Measurements from ENCODE around the gene APEH. TPM values are rescaled to one million over a fixed set of nuclear protein-coding genes. Genes with fewer than 3 reads are reported as not detected.
A peak's percentile ranks its signal among the peaks of the same experiment; 100 is the strongest.

Gene APEH
- polyA plus RNA-seq, 3 donors: 66.1 to 105 (median 92.6) TPM

GRCh38 chr3:49714728-49715550 is 40.8 kb downstream of the APEH start:
- H3K4me3 ChIP-seq (replicated peaks in 1 of 3; ENCODE audit: low read depth in 2 of 3, low read length in 3 of 3): no peak overlapping the region
- intact Hi-C loops (cut with micrococcal nuclease): loop anchor here in 1 of 2 donors (10.0 kb wide), 1 partner anchor 230 kb away; the partner anchor contains the start of gene RBM6
- no peak overlapping the region for H3K4me2 ChIP-seq (replicated peaks; ENCODE audit: extremely low read depth, low read length, poor library complexity, severe bottlenecking)
- peaks cover 28% of the 10 kb centered on the region for H3K4me1 Mint-ChIP-seq
- peak overlapping the region in 2 of 7 donors; percentile 14 to 46 for H3K27ac Mint-ChIP-seq
- no peak overlapping the region for H2AFZ ChIP-seq (ENCODE audit: insufficient read depth, low read depth, low read length, poor library complexity, severe bottlenecking)
- peaks cover 12% of the 10 kb centered on the region for H4K20me1 ChIP-seq (ENCODE audit: insufficient read depth, low read length)
- peak in 1 of 3 donors; percentile 3 for DNase-seq
- peaks cover 0 to 7% of the 10 kb centered on the region in 2 donors for H3K27me3 ChIP-seq (ENCODE audit: control insufficient read depth in 2 of 2, insufficient read depth in 2 of 2, low read length in 2 of 2)
- no peak overlapping the region for H3K9ac ChIP-seq (ENCODE audit: insufficient read depth, low read length, poor library complexity, severe bottlenecking)
- no peaks in the 10 kb centered on the region for H3K79me2 ChIP-seq (ENCODE audit: insufficient read depth, low read length)
- no peak overlapping the region for H3K27ac ChIP-seq (ENCODE audit: low read depth in 1 of 2, low read length in 2 of 2)
- H3K4me3 Mint-ChIP-seq: peak overlapping the region in 1 of 2 donors; percentile 16
- WGBS (ENCODE audit: insufficient coverage): 95% methylated on average over 13 of the region's 13 CpGs
- H3K4me1 ChIP-seq (ENCODE audit: control insufficient read depth in 1 of 2, insufficient read depth in 2 of 2, low read length in 2 of 2): peaks cover 18 to 26% of the 10 kb centered on the region in 2 donors
- H3K36me3 Mint-ChIP-seq: peaks cover 22 to 28% of the 10 kb centered on the region in 2 donors
- TF ChIP-seq CTCF (IDR thresholded peaks at IDR 0.05): no peak
- peaks cover 0 to 13% of the 10 kb centered on the region in 2 donors for H3K36me3 ChIP-seq (replicated peaks in 1 of 2; ENCODE audit: control insufficient read depth in 1 of 2, insufficient read depth in 2 of 2, low read length in 2 of 2)
- peaks cover 7 to 11% (median 9%) of the 10 kb centered on the region in 3 donors for H3K27me3 Mint-ChIP-seq (ENCODE audit: low read depth in 3 of 3)
- no peaks in the 10 kb centered on the region for H3K9me3 ChIP-seq (replicated peaks in 1 of 2; ENCODE audit: control insufficient read depth in 1 of 2, insufficient read depth in 1 of 2, low read length in 2 of 2)
- H3K9me3 Mint-ChIP-seq: peaks cover 0 to 5% (median 0%) of the 10 kb centered on the region in 7 donors

- intact Hi-C loops (cut with micrococcal nuclease): loop anchor here in 1 of 2 donors (10.0 kb wide), 1 partner anchor 229 kb away; the partner anchor contains the start of gene RBM6
- Mint-ChIP-seq H3K36me3 (peaks cover 25 to 30% of the 10 kb centered on the region in 2 donors), H3K9me3 (peaks cover 0 to 5% (median 0%) of the 10 kb centered on the region in 7 donors), H3K4me3 (no peak overlapping the region), H3K27ac (peak overlapping the region in 1 of 7 donors; percentile 50), H3K27me3 (ENCODE audit: low read depth in 3 of 3) (peaks cover 7 to 11% (median 9%) of the 10 kb centered on the region in 3 donors), H3K4me1 (peaks cover 29% of the 10 kb centered on the region)
- Histone ChIP-seq H2AFZ (ENCODE audit: insufficient read depth, low read depth, low read length, poor library complexity, severe bottlenecking) (no peak overlapping the region), H3K9me3 (replicated peaks in 1 of 2; ENCODE audit: control insufficient read depth in 1 of 2, insufficient read depth in 1 of 2, low read length in 2 of 2) (no peaks in the 10 kb centered on the region), H3K4me2 (replicated peaks; ENCODE audit: extremely low read depth, low read length, poor library complexity, severe bottlenecking) (no peak overlapping the region), H3K36me3 (replicated peaks in 1 of 2; ENCODE audit: control insufficient read depth in 1 of 2, insufficient read depth in 2 of 2, low read length in 2 of 2) (peaks cover 0 to 14% of the 10 kb centered on the region in 2 donors), H4K20me1 (ENCODE audit: insufficient read depth, low read length) (peaks cover 16% of the 10 kb centered on the region), H3K4me3 (replicated peaks in 1 of 3; ENCODE audit: low read depth in 2 of 3, low read length in 3 of 3) (no peak overlapping the region), H3K27me3 (ENCODE audit: control insufficient read depth in 2 of 2, insufficient read depth in 2 of 2, low read length in 2 of 2) (peaks cover 0 to 7% of the 10 kb centered on the region in 2 donors), H3K9ac (ENCODE audit: insufficient read depth, low read length, poor library complexity, severe bottlenecking) (no peak overlapping the region), H3K27ac (ENCODE audit: low read depth in 1 of 2, low read length in 2 of 2) (no peak overlapping the region), H3K79me2 (ENCODE audit: insufficient read depth, low read length) (peaks cover 3% of the 10 kb centered on the region), H3K4me1 (ENCODE audit: control insufficient read depth in 1 of 2, insufficient read depth in 2 of 2, low read length in 2 of 2) (peaks cover 19 to 28% of the 10 kb centered on the region in 2 donors)
- peak in 1 of 3 donors; percentile 4 for DNase-seq
- WGBS (ENCODE audit: insufficient coverage): 95% methylated on average over 12 of the region's 13 CpGs
- no peak for TF ChIP-seq CTCF (IDR thresholded peaks at IDR 0.05)
Observed at GRCh38 chr3:49715611-49716121, 41.5 kb downstream of the APEH start.

All from CD14-positive monocyte (primary cell).